H1 (cell line): Measurements from ENCODE around the gene GRM4. TPM values are rescaled to one million over a fixed set of nuclear protein-coding genes. Genes with fewer than 3 reads are reported as not detected.

Source experiments
- CTCF ChIA-PET: fragments of 300-600 bp; sonication (Branson Sonifier 250); formaldehyde crosslinking; loops from one replicate; lab custom pipeline; 2021; ENCODE audit not compliant: partially characterized antibody; lab: Charles Lee
- POLR2A ChIA-PET: fragments of 300-600 bp; sonication (Branson Sonifier 250); formaldehyde crosslinking; loops from one replicate; lab custom pipeline; 2021; ENCODE audit warnings: inconsistent platforms; ENCODE audit not compliant: partially characterized antibody; lab: Charles Lee
- DNase-seq, 2 experiments: peaks; one replicate each; pipeline versions ENCODE4 v3.0.0 to v3.0.0-alpha.2; 2010 to 2022; ENCODE audit warnings: low spot score in 2 of 2, low read depth in 1 of 2, mixed read lengths in 1 of 2
- FAIRE-seq: peaks from 2 replicates; lab custom pipeline; 2011; peaks lifted over from hg19 to GRCh38; lab: Jason Lieb, UNC
- H2AFZ ChIP-seq: 2 replicates; pipeline ENCODE4 v1.8.1; 2012; ENCODE audit warnings: low read length, inconsistent platforms
- H2AK5ac ChIP-seq: 2 replicates; pipeline ENCODE4 v1.6.1; 2013; ENCODE audit warnings: low read depth, low read length
- H2BK120ac ChIP-seq: replicated peaks from 2 replicates; pipeline ENCODE3; 2013; ENCODE audit warnings: low read depth, low read length, inconsistent platforms
- H2BK12ac ChIP-seq: 2 replicates; pipeline ENCODE4 v1.6.1; 2013; ENCODE audit warnings: low read depth, low read length
- H2BK15ac ChIP-seq: 2 replicates; pipeline ENCODE4 v1.6.1; 2013; ENCODE audit warnings: low read length
- H2BK20ac ChIP-seq: 2 replicates; pipeline ENCODE4 v1.6.1; 2013; ENCODE audit warnings: low read length
- H2BK5ac ChIP-seq: 2 replicates; pipeline ENCODE4 v1.6.1; 2013; ENCODE audit warnings: low read depth, low read length
- H3K14ac ChIP-seq: 2 replicates; pipeline ENCODE4 v1.6.1; 2013; ENCODE audit warnings: inconsistent platforms; ENCODE audit not compliant: insufficient read length
- H3K18ac ChIP-seq: 2 replicates; pipeline ENCODE4 v1.6.1; 2013; ENCODE audit warnings: low read length; ENCODE audit errors: extremely low read depth
- H3K23ac ChIP-seq: 2 replicates; pipeline ENCODE4 v1.6.1; 2013; ENCODE audit warnings: inconsistent platforms; ENCODE audit not compliant: insufficient read length
- H3K23me2 ChIP-seq: 2 replicates; pipeline ENCODE4 v1.6.1; 2013; ENCODE audit warnings: low read depth, low read length
- H3K27ac ChIP-seq: 2 replicates; pipeline ENCODE4 v1.6.1; 2011; ENCODE audit warnings: low read depth, low read length, inconsistent platforms
- H3K27me3 ChIP-seq, 4 experiments: replicated peaks in 1 of 4; 1 replicate in 1 of 4; 2 replicates in 3 of 4; pipeline versions ENCODE4 v1.6.1 to v1.8.1; 2011 to 2013; ENCODE audit warnings: low read length in 3 of 4, mild to moderate bottlenecking in 3 of 4, inconsistent platforms in 2 of 4, mixed read lengths in 2 of 4, moderate library complexity in 1 of 4; ENCODE audit not compliant: control insufficient read depth in 3 of 4, insufficient read depth in 3 of 4; ENCODE audit errors: extremely low read depth in 1 of 4
- H3K36me3 ChIP-seq, 4 experiments: 2 replicates each; pipeline versions ENCODE4 v1.6.1 to v1.8.1; 2011 to 2013; ENCODE audit warnings: mild to moderate bottlenecking in 4 of 4, low read length in 3 of 4, moderate library complexity in 2 of 4, control low read depth in 1 of 4, inconsistent platforms in 1 of 4; ENCODE audit not compliant: insufficient read depth in 4 of 4, control insufficient read depth in 2 of 4
- H3K4ac ChIP-seq: replicated peaks from 2 replicates; pipeline ENCODE3; 2013; ENCODE audit warnings: low read length, low read depth, mixed read lengths, inconsistent platforms; ENCODE audit not compliant: insufficient read length
- H3K4me1 ChIP-seq, 4 experiments: replicated peaks in 1 of 4; 1 replicate in 1 of 4; 2 replicates in 3 of 4; pipeline versions ENCODE4 v1.6.1 to v1.8.1; 2011 to 2013; ENCODE audit warnings: low read length in 3 of 4, inconsistent platforms in 2 of 4, mixed read lengths in 1 of 4; ENCODE audit not compliant: insufficient read depth in 4 of 4, control insufficient read depth in 3 of 4
- H3K4me2 ChIP-seq, 2 experiments: 2 replicates each; pipeline versions ENCODE4 v1.6.1 to v1.8.1; 2011 to 2013; ENCODE audit warnings: low read depth in 2 of 2, low read length in 2 of 2, control low read depth in 1 of 2, inconsistent platforms in 1 of 2, mild to moderate bottlenecking in 1 of 2; ENCODE audit not compliant: insufficient read depth in 1 of 2
- H3K4me3 ChIP-seq, 4 experiments: fragments of 200-600, 300-600 bp in 1 of 4; sonication (generic), shearing (Covaris generic), sonication (Bioruptor Twin) in 1 of 4; 2 replicates each; pipeline versions ENCODE4 v1.5.1 to v1.8.1; 2011 to 2016; ENCODE audit warnings: low read length in 4 of 4, low read depth in 3 of 4, control low read depth in 2 of 4, inconsistent platforms in 2 of 4, mild to moderate bottlenecking in 2 of 4, mixed read lengths in 1 of 4, moderate library complexity in 1 of 4; ENCODE audit not compliant: insufficient read depth in 2 of 4; ENCODE audit errors: extremely low read depth in 1 of 4
- H3K56ac ChIP-seq: replicated peaks from 2 replicates; pipeline ENCODE3; 2013; ENCODE audit warnings: low read depth, mild to moderate bottlenecking, mixed read lengths, low read length, inconsistent platforms; ENCODE audit not compliant: insufficient read length
- H3K79me1 ChIP-seq: 2 replicates; pipeline ENCODE4 v1.6.1; 2013; ENCODE audit warnings: low read depth, low read length, control low read depth
- H3K79me2 ChIP-seq, 2 experiments: 2 replicates each; pipeline versions ENCODE4 v1.6.1 to v1.8.1; 2012 to 2013; ENCODE audit warnings: low read length in 2 of 2, mild to moderate bottlenecking in 2 of 2, inconsistent platforms in 1 of 2; ENCODE audit not compliant: insufficient read depth in 2 of 2, control insufficient read depth in 1 of 2
- H3K9ac ChIP-seq, 4 experiments: replicated peaks in 1 of 4; 1 replicate in 1 of 4; 2 replicates in 3 of 4; pipeline versions ENCODE4 v1.6.1 to v1.8.1; 2011 to 2013; ENCODE audit warnings: low read depth in 3 of 4, low read length in 3 of 4, control low read depth in 2 of 4, mild to moderate bottlenecking in 2 of 4, moderate library complexity in 2 of 4, inconsistent platforms in 1 of 4; ENCODE audit errors: extremely low read depth in 1 of 4
- H3K9me3 ChIP-seq, 2 experiments: 2 replicates each; pipeline versions ENCODE4 v1.6.1 to v1.8.1; 2012 to 2013; ENCODE audit warnings: mild to moderate bottlenecking in 2 of 2, moderate library complexity in 2 of 2, control low read depth in 1 of 2, inconsistent platforms in 1 of 2, low read depth in 1 of 2, low read length in 1 of 2, mixed read lengths in 1 of 2; ENCODE audit not compliant: insufficient read depth in 2 of 2
- H4K20me1 ChIP-seq, 2 experiments: replicated peaks in 1 of 2; 2 replicates each; pipeline versions ENCODE3 to v1.8.1; 2011 to 2013; ENCODE audit warnings: inconsistent platforms in 2 of 2, low read length in 2 of 2, mild to moderate bottlenecking in 1 of 2; ENCODE audit not compliant: insufficient read depth in 2 of 2, control insufficient read depth in 1 of 2
- H4K5ac ChIP-seq: 2 replicates; pipeline ENCODE4 v1.6.1; 2013; ENCODE audit warnings: low read length, low read depth, mixed read lengths, inconsistent platforms; ENCODE audit not compliant: insufficient read length
- H4K8ac ChIP-seq: 2 replicates; pipeline ENCODE4 v1.8.0; 2013; ENCODE audit warnings: mild to moderate bottlenecking, moderate library complexity, low read length, inconsistent platforms; ENCODE audit not compliant: insufficient read depth; ENCODE audit errors: extremely low read depth
- H4K91ac ChIP-seq: replicated peaks from 2 replicates; pipeline ENCODE3; 2013; ENCODE audit warnings: low read length, mixed read lengths, inconsistent platforms; ENCODE audit not compliant: insufficient read length
- POLR2AphosphoS5 ChIP-seq: IDR thresholded peaks from 2 replicates; pipeline ENCODE4 v1.6.1; 2011; ENCODE audit warnings: low read depth, low read length
- TAF1 ChIP-seq: IDR thresholded peaks from 2 replicates; pipeline ENCODE4 v1.6.1; 2011; ENCODE audit warnings: mild to moderate bottlenecking, low read depth, low read length
- WGBS, 2 experiments: shearing (Covaris generic) in 1 of 2; methylation state at CpG; one replicate each; pipeline versions ENCODE4 v1.1.6 to v1.1.7; 2013 to 2015; ENCODE audit warnings: low lambda C conversion rate in 2 of 2, mixed read lengths in 2 of 2, inconsistent platforms in 1 of 2, low coverage in 1 of 2, missing lambda C conversion rate in 1 of 2; ENCODE audit not compliant: insufficient replicate concordance in 2 of 2, insufficient coverage in 1 of 2, insufficient read length in 1 of 2; ENCODE audit errors: extremely low coverage in 1 of 2, missing lambda C conversion rate in 1 of 2; 5-methylcytosine and 5-hydroxymethylcytosine counted together
- polyA plus RNA-seq, 7 experiments: library from polyadenylated mRNA; depleted of rRNA in 3 of 7; stranded (reverse) in 5 of 7; unstranded in 2 of 7; fragments of >200 nt in 5 of 7; fragments of 200-250 nt in 2 of 7; gene quantifications; 1 replicate in 5 of 7; 2 replicates in 1 of 7; 4 replicates in 1 of 7; pipeline versions ENCODE4 v1.2.1 to v1.2.3, GENCODE V29; 2011 to 2013; ENCODE audit warnings: missing spikeins in 2 of 7, mixed read lengths in 2 of 7
- total RNA-seq: library from RNA; stranded (reverse); fragmentation: NEBNext Ultra II Directional; extraction: Animal tissue kit (Norgen Biotek cat#: 25700); gene quantifications from 2 replicates; pipeline ENCODE4 v1.2.1, GENCODE V29; 2021
- TF ChIP-seq, protein P1 (sequence below): IDR thresholded peaks from 2 replicates; pipeline ENCODE4 v1.6.1; 2012; ENCODE audit warnings: low read length, inconsistent platforms

Gene GRM4
- total and polyA plus RNA-seq, 2 of the 8 experiments (the other 6 are each of a cell fraction or from before 2014, with no cell fraction given) = 19.6 to 21.5 TPM

GRCh38 chr6:34059914-34060313 is 86.0 kb downstream of the GRM4 start:
- H3K79me2 ChIP-seq = no peaks in the 10 kb centered on the region
- no peaks in the 10 kb centered on the region for H3K79me1 ChIP-seq
- H3K4ac ChIP-seq = no peak overlapping the region
- peaks cover 2 to 5% of the 10 kb centered on the region in 2 experiments for H4K20me1 ChIP-seq
- H2AK5ac ChIP-seq = no peak overlapping the region
- H4K91ac ChIP-seq = no peak overlapping the region
- H3K27ac ChIP-seq = no peak overlapping the region
- no peak overlapping the region for H3K18ac ChIP-seq
- no peak overlapping the region for H4K8ac ChIP-seq
- H2BK20ac ChIP-seq = no peak overlapping the region
- no peak overlapping the region for H2BK12ac ChIP-seq
- ChIA-PET POLR2A (interaction anchor here (0.9 to 1.7 kb wide), 2 partner anchors 78 to 86 kb away, joined by 3 to 5 read pairs; partner anchors contain the start of gene GRM4), CTCF (interaction anchor here (0.8 to 5.9 kb wide), 18 partner anchors 7 to 291 kb away, joined by 3 to 47 read pairs (median 4); partner anchors contain the start of gene GRM4)
- H3K36me3 ChIP-seq = no peaks in the 10 kb centered on the region
- H2AFZ ChIP-seq = no peak overlapping the region
- no peak overlapping the region for H3K14ac ChIP-seq
- DNase-seq (no peak), FAIRE-seq (no peak)
- 89% methylated on average over 3 of the region's 3 CpGs; no CpG with 5 or more reads in 1 of the 2 experiments for WGBS, 2 experiments
- H2BK120ac ChIP-seq = no peak overlapping the region
- no peaks in the 10 kb centered on the region for H3K23me2 ChIP-seq
- no peak overlapping the region for H3K56ac ChIP-seq
- peaks cover 0 to 2% (median 0%) of the 10 kb centered on the region in 4 experiments; a peak in 1 of 7 replicates for H3K27me3 ChIP-seq
- H3K4me2 ChIP-seq = no peak overlapping the region
- no peak overlapping the region for H3K23ac ChIP-seq
- no peak overlapping the region for H2BK5ac ChIP-seq
- no peak overlapping the region for H3K9ac ChIP-seq
- H4K5ac ChIP-seq = no peak overlapping the region
- H3K4me3 ChIP-seq = no peak overlapping the region
- no peaks in the 10 kb centered on the region for H3K9me3 ChIP-seq
- peaks cover 0 to 9% (median 4%) of the 10 kb centered on the region in 4 experiments; a peak in 5 of 7 replicates for H3K4me1 ChIP-seq
- H2BK15ac ChIP-seq = no peak overlapping the region
- TF ChIP-seq TAF1 = no peak
- TF ChIP-seq, protein P1, sequence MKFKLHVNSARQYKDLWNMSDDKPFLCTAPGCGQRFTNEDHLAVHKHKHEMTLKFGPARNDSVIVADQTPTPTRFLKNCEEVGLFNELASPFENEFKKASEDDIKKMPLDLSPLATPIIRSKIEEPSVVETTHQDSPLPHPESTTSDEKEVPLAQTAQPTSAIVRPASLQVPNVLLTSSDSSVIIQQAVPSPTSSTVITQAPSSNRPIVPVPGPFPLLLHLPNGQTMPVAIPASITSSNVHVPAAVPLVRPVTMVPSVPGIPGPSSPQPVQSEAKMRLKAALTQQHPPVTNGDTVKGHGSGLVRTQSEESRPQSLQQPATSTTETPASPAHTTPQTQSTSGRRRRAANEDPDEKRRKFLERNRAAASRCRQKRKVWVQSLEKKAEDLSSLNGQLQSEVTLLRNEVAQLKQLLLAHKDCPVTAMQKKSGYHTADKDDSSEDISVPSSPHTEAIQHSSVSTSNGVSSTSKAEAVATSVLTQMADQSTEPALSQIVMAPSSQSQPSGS = no peak
- no peak for TF ChIP-seq POLR2AphosphoS5
